ENCODE measurements around the gene PRR19. TPM values are rescaled to one million over a fixed set of nuclear protein-coding genes. Genes with fewer than 3 reads are reported as not detected.

The PRR19 gene
- total and polyA plus RNA-seq, 2 donors (not counting 1 experiment from before 2014, with no cell fraction given) = 0.39 to 0.54 TPM

GRCh38 chr19:42276821-42277220 lies 25.1 kb upstream of the PRR19 start:
- no peaks in the 10 kb centered on the region for H3K27me3 Mint-ChIP-seq
- H3K27ac Mint-ChIP-seq = no peak overlapping the region
- peaks cover 20 to 30% of the 10 kb centered on the region in 2 donors for H3K4me1 ChIP-seq (ENCODE audit: control insufficient read depth in 2 of 2, insufficient read depth in 2 of 2, low read length in 2 of 2)
- H3K4me3 Mint-ChIP-seq = no peak overlapping the region
- H4K20me1 ChIP-seq (ENCODE audit: control insufficient read depth, insufficient read depth, low read length, poor library complexity, severe bottlenecking) = peaks cover 7% of the 10 kb centered on the region
- H3K9me3 ChIP-seq (ENCODE audit: control extremely low read depth in 1 of 3, control insufficient read depth in 2 of 3, insufficient read depth in 1 of 3, low read length in 2 of 3) = no peaks in the 10 kb centered on the region
- ChIA-PET CTCF (interaction anchor here (0.8 to 1.3 kb wide), 3 partner anchors 20 to 168 kb away, joined by 3 read pairs; no protein-coding TSS in a partner anchor), POLR2A (no interaction called here)
- H3K4me1 Mint-ChIP-seq = peaks cover 38% of the 10 kb centered on the region
- H3K4me2 ChIP-seq (replicated peaks; ENCODE audit: low read depth, low read length, poor library complexity, severe bottlenecking) = no peak overlapping the region
- TF ChIP-seq EZH2 (IDR thresholded peaks at IDR 0.05; ENCODE audit: borderline replicate concordance, insufficient read depth, low read depth, low read length, poor library complexity, severe bottlenecking) = no peak
- no peak for TF ChIP-seq CTCF (IDR thresholded peaks at IDR 0.05)
- no peak overlapping the region for H3K4me3 ChIP-seq (ENCODE audit: control extremely low read depth in 1 of 5, extremely low read depth in 1 of 5, insufficient read depth in 1 of 5, low read depth in 2 of 5, low read length in 4 of 5)
- H3K36me3 ChIP-seq (replicated peaks in 1 of 2; ENCODE audit: control extremely low read depth in 1 of 2, control insufficient read depth in 1 of 2, extremely low read depth in 1 of 2, insufficient read depth in 2 of 2, low read length in 1 of 2) = peaks cover 0 to 30% of the 10 kb centered on the region in 2 experiments
- no peaks in the 10 kb centered on the region for H3K27me3 ChIP-seq (replicated peaks in 1 of 4; ENCODE audit: control extremely low read depth in 1 of 4, control insufficient read depth in 3 of 4, insufficient read depth in 4 of 4, low read length in 3 of 4)
- DNase-seq (no peak), ATAC-seq (ENCODE audit: low read depth) (no peak)
- WGBS (ENCODE audit: insufficient coverage) = 95% methylated on average over 2 of the region's 4 CpGs
- no peak overlapping the region for H3K9ac ChIP-seq (ENCODE audit: low read length)
- peaks cover 76% of the 10 kb centered on the region for H3K79me2 ChIP-seq (ENCODE audit: control insufficient read depth, insufficient read depth, low read length)
- no peak overlapping the region for H3K27ac ChIP-seq (ENCODE audit: low read length in 2 of 2)
- intact Hi-C loops (cut with micrococcal nuclease) = no loop called here
- H3K9me3 Mint-ChIP-seq (ENCODE audit: insufficient read depth) = no peaks in the 10 kb centered on the region
- no peak overlapping the region for H2AFZ ChIP-seq (ENCODE audit: insufficient read depth, low read depth, low read length, poor library complexity, severe bottlenecking)

GRCh38 chr19:42277821-42278451 lies 24.0 kb upstream of the PRR19 start:
- ATAC-seq (ENCODE audit: low read depth) (no peak), DNase-seq (peak; percentile 24)
- TF ChIP-seq CTCF (IDR thresholded peaks at IDR 0.05) (no peak), EZH2 (IDR thresholded peaks at IDR 0.05; ENCODE audit: borderline replicate concordance, insufficient read depth, low read depth, low read length, poor library complexity, severe bottlenecking) (no peak)
- H3K36me3 ChIP-seq (replicated peaks in 1 of 2; ENCODE audit: control extremely low read depth in 1 of 2, control insufficient read depth in 1 of 2, extremely low read depth in 1 of 2, insufficient read depth in 2 of 2, low read length in 1 of 2) = peaks cover 0 to 20% of the 10 kb centered on the region in 2 experiments
- H3K9ac ChIP-seq (ENCODE audit: low read length) = no peak overlapping the region
- ChIA-PET POLR2A (no interaction called here), CTCF (interaction anchor here (1.3 to 4.8 kb wide), 7 partner anchors 10 to 148 kb away, joined by 3 to 89 read pairs (median 6); partner anchors contain the start of genes CIC and GSK3A)
- no peak overlapping the region for H3K4me3 ChIP-seq (ENCODE audit: control extremely low read depth in 1 of 5, extremely low read depth in 1 of 5, insufficient read depth in 1 of 5, low read depth in 2 of 5, low read length in 4 of 5)
- Mint-ChIP-seq H3K27ac (peak overlapping the region; percentile 62), H3K27me3 (no peaks in the 10 kb centered on the region), H3K9me3 (ENCODE audit: insufficient read depth) (no peaks in the 10 kb centered on the region), H3K4me3 (no peak overlapping the region), H3K4me1 (peaks cover 38% of the 10 kb centered on the region)
- intact Hi-C loops (cut with micrococcal nuclease) = no loop called here
- no peak overlapping the region for H3K4me2 ChIP-seq (replicated peaks; ENCODE audit: low read depth, low read length, poor library complexity, severe bottlenecking)
- H2AFZ ChIP-seq (ENCODE audit: insufficient read depth, low read depth, low read length, poor library complexity, severe bottlenecking) = no peak overlapping the region
- no peaks in the 10 kb centered on the region for H3K27me3 ChIP-seq (replicated peaks in 1 of 4; ENCODE audit: control extremely low read depth in 1 of 4, control insufficient read depth in 3 of 4, insufficient read depth in 4 of 4, low read length in 3 of 4)
- WGBS (ENCODE audit: insufficient coverage) = 83% methylated on average over 10 of the region's 10 CpGs
- peaks cover 30 to 41% of the 10 kb centered on the region in 2 donors for H3K4me1 ChIP-seq (ENCODE audit: control insufficient read depth in 2 of 2, insufficient read depth in 2 of 2, low read length in 2 of 2)
- peaks cover 7% of the 10 kb centered on the region for H4K20me1 ChIP-seq (ENCODE audit: control insufficient read depth, insufficient read depth, low read length, poor library complexity, severe bottlenecking)
- no peak overlapping the region for H3K27ac ChIP-seq (ENCODE audit: low read length in 2 of 2)
- H3K79me2 ChIP-seq (ENCODE audit: control insufficient read depth, insufficient read depth, low read length) = peaks cover 64% of the 10 kb centered on the region
- H3K9me3 ChIP-seq (ENCODE audit: control extremely low read depth in 1 of 3, control insufficient read depth in 2 of 3, insufficient read depth in 1 of 3, low read length in 2 of 3) = no peaks in the 10 kb centered on the region

Measured in B cell (primary cell).